Daoy (cell line): Measurements from ENCODE around the gene FBXO17. TPM values are rescaled to one million over a fixed set of nuclear protein-coding genes. Genes with fewer than 3 reads are reported as not detected.
A peak's percentile ranks its signal among the peaks of the same experiment; 100 is the strongest.
"Not testable (repeated sequence)": the region's sequence is repeated elsewhere in the genome, so short reads cannot be mapped to it uniquely, and the experiment has no call there.

Experiments
- DNase-seq: peaks from one replicate; pipeline ENCODE4 v3.0.0-alpha.2; 2015; ENCODE audit warnings: low read depth
- total RNA-seq: library from RNA; depleted of rRNA; stranded (reverse); fragments of >200 nt; shearing (Covaris generic); gene quantifications from 2 replicates; pipeline ENCODE4 v1.2.3, GENCODE V29; 2014

FBXO17 gene
- total RNA-seq, 1 experiment from 2014 or later: 12.6 TPM

GRCh38 chr19:38980583-38981374 lies 5.2 kb upstream of the FBXO17 start:
- DNase-seq: no peak

- DNase-seq: no peak
Observed at GRCh38 chr19:38979812-38980211, 4.3 kb upstream of the FBXO17 start.

GRCh38 chr19:38978326-38978689 lies 2.8 kb upstream of the FBXO17 start:
- no peak for DNase-seq

GRCh38 chr19:38977445-38978325 lies 2.1 kb upstream of the FBXO17 start:
- peak; percentile 80 for DNase-seq

GRCh38 chr19:38975861-38976271 lies 324 bp upstream of the FBXO17 start:
- peak; percentile 51 for DNase-seq

GRCh38 chr19:38974624-38975213 lies 823 bp downstream of the FBXO17 start:
- no peak for DNase-seq

- no peak for DNase-seq
Observed at GRCh38 chr19:38971672-38972071, 3.9 kb downstream of the FBXO17 start.

- no peak for DNase-seq
Observed at GRCh38 chr19:38970664-38971532, 4.6 kb downstream of the FBXO17 start.

- not testable (repeated sequence) for DNase-seq
Observed at GRCh38 chr19:38966149-38966548, 9.4 kb downstream of the FBXO17 start.

- DNase-seq: no peak
Observed at GRCh38 chr19:38964738-38965137, 10.8 kb downstream of the FBXO17 start.

- no peak for DNase-seq
Observed at GRCh38 chr19:38959618-38960017, 15.9 kb downstream of the FBXO17 start.

- no peak for DNase-seq
Observed at GRCh38 chr19:38958301-38958700, 17.2 kb downstream of the FBXO17 start.

GRCh38 chr19:38956264-38956663 lies 19.3 kb downstream of the FBXO17 start:
- no peak for DNase-seq

- no peak for DNase-seq
Observed at GRCh38 chr19:38953677-38954076, 21.9 kb downstream of the FBXO17 start.

GRCh38 chr19:38952395-38953165 lies 23.0 kb downstream of the FBXO17 start:
- DNase-seq: no peak

GRCh38 chr19:38951187-38951586 lies 24.4 kb downstream of the FBXO17 start:
- no peak for DNase-seq

GRCh38 chr19:38949580-38950367 lies 25.8 kb downstream of the FBXO17 start:
- no peak for DNase-seq

GRCh38 chr19:38946229-38947010 lies 29.1 kb downstream of the FBXO17 start:
- DNase-seq: no peak
